HepG2 (cell line): Measurements from ENCODE around the gene KIAA1328. TPM values are rescaled to one million over a fixed set of nuclear protein-coding genes. Genes with fewer than 3 reads are reported as not detected.

ENCODE experiments used
- ATAC-seq: fragments of 200-7000 bp; cut with Tn5 transposase; 3 replicates; pipeline ENCODE4 v1.9.1; 2020; ENCODE audit warnings: mild to moderate bottlenecking, moderate library complexity
- BruUV-seq: library from RNA; stranded (reverse); fragments of 400-500 nt; replicated peaks from 2 replicates; lab custom pipeline; 2021; lab: Mats Ljungman, UMichigan
- CTCF ChIA-PET: fragments of 300-600 bp; formaldehyde crosslinking; extraction: SDS; loops from one replicate; lab custom pipeline; 2021; ENCODE audit warnings: low total read pairs, inconsistent platforms, low intra/inter-chr PET ratio; lab: Yijun Ruan, JAX
- POLR2A ChIA-PET: fragments of 350-600 bp; sonication (Branson Sonifier 250); formaldehyde crosslinking; loops from one replicate; lab custom pipeline; 2020; ENCODE audit warnings: antibody characterized with exemption, inconsistent platforms; lab: Yijun Ruan, JAX
- DNase-seq: peaks from one replicate; pipeline ENCODE4 v3.0.0-alpha.2; 2015; ENCODE audit warnings: low spot score
- FAIRE-seq: peaks from 3 replicates; lab custom pipeline; 2011; peaks lifted over from hg19 to GRCh38; lab: Jason Lieb, UNC
- H2AFZ ChIP-seq: one replicate; pipeline ENCODE4 v1.6.1; 2011; ENCODE audit warnings: low read length, inconsistent platforms
- H3K27ac ChIP-seq: fragments of 300-600 bp; 3 replicates; pipeline ENCODE4 v1.8.0; 2011; ENCODE audit warnings: mixed run types, mild to moderate bottlenecking, mixed read lengths, low read length, inconsistent platforms; ENCODE audit not compliant: insufficient read depth; ENCODE audit errors: extremely low read length
- H3K27me3 ChIP-seq, 2 experiments: fragments of 200-600 bp in 1 of 2; 2 replicates in 1 of 2; 3 replicates in 1 of 2; pipeline versions ENCODE4 v1.6.0 to v1.8.0; 2011; ENCODE audit warnings: low read length in 2 of 2, mild to moderate bottlenecking in 2 of 2, moderate library complexity in 2 of 2, inconsistent platforms in 1 of 2; ENCODE audit not compliant: insufficient read depth in 2 of 2, control insufficient read depth in 1 of 2
- H3K36me3 ChIP-seq, 2 experiments: fragments of 200-600 bp in 1 of 2; replicated peaks in 1 of 2; 2 replicates in 1 of 2; 3 replicates in 1 of 2; pipeline versions ENCODE4 v1.5.1 to v1.8.0; 2011; ENCODE audit warnings: low read length in 2 of 2, inconsistent platforms in 1 of 2; ENCODE audit not compliant: insufficient read depth in 2 of 2, control insufficient read depth in 1 of 2
- H3K4me1 ChIP-seq: 2 replicates; pipeline ENCODE4 v1.5.1; 2012; ENCODE audit warnings: low read length, inconsistent platforms; ENCODE audit not compliant: insufficient read depth
- H3K4me2 ChIP-seq: 2 replicates; pipeline ENCODE4 v1.6.0; 2011; ENCODE audit warnings: low read depth, low read length, inconsistent platforms
- H3K4me3 ChIP-seq, 3 experiments: fragments of 200-600 bp in 1 of 3; sonication (generic), shearing (Covaris generic) in 1 of 3; replicated peaks in 1 of 3; 2 replicates each; pipeline ENCODE4 v1.5.1; 2011 to 2016; ENCODE audit warnings: low read length in 3 of 3, inconsistent platforms in 2 of 3, low read depth in 2 of 3, mild to moderate bottlenecking in 2 of 3, control low read depth in 1 of 3, mixed read lengths in 1 of 3; ENCODE audit not compliant: insufficient read depth in 1 of 3
- H3K79me2 ChIP-seq: one replicate; pipeline ENCODE4 v1.6.1; 2011; ENCODE audit warnings: low read length, inconsistent platforms; ENCODE audit not compliant: insufficient read depth
- H3K9ac ChIP-seq: 2 replicates; pipeline ENCODE4 v1.6.0; 2011; ENCODE audit warnings: mild to moderate bottlenecking, low read depth, low read length, inconsistent platforms; ENCODE audit not compliant: insufficient read depth
- H3K9me3 ChIP-seq: 2 replicates; pipeline ENCODE4 v1.5.1; 2012; ENCODE audit warnings: mild to moderate bottlenecking, low read length
- H4K20me1 ChIP-seq: 2 replicates; pipeline ENCODE4 v1.6.0; 2011; ENCODE audit warnings: inconsistent platforms, mild to moderate bottlenecking, low read length, moderate library complexity; ENCODE audit not compliant: insufficient read depth
- BHLHE40 ChIP-seq: IDR thresholded peaks from 2 replicates; pipeline ENCODE4 v1.6.1; 2011; ENCODE audit warnings: low read length, improper control_type of control experiment
- CCDC6 ChIP-seq: sonication (generic); formaldehyde crosslinking; IDR thresholded peaks from 2 replicates; pipeline ENCODE4 v1.8.1; 2022; ENCODE audit warnings: mild to moderate bottlenecking, missing genetic modification reagents, moderate library complexity
- IRX3 ChIP-seq: sonication (generic); formaldehyde crosslinking; IDR thresholded peaks from 2 replicates; pipeline ENCODE4 v1.8.1; 2023; ENCODE audit warnings: mild to moderate bottlenecking, low read depth, missing genetic modification reagents, borderline replicate concordance
- ZNF256 ChIP-seq: sonication (generic); formaldehyde crosslinking; conservative IDR thresholded peaks from 2 replicates; pipeline ENCODE4 v1.4.0; 2020; ENCODE audit warnings: missing genetic modification reagents
- ZNF589 ChIP-seq: sonication (generic); formaldehyde crosslinking; conservative IDR thresholded peaks from 2 replicates; pipeline ENCODE4 v1.8.0; 2022; ENCODE audit warnings: mild to moderate bottlenecking, moderate library complexity, missing genetic modification reagents
- WGBS: methylation state at CpG from one replicate; pipeline ENCODE4 v1.1.6; 2017; ENCODE audit warnings: low lambda C conversion rate; 5-methylcytosine and 5-hydroxymethylcytosine counted together
- in situ Hi-C: cut with HindIII; loops from 2 replicates; pipeline ENCODE4 v1.10.0; 2017; ENCODE audit warnings: low pct_unique_long_range_greater_than_20kb; ENCODE audit not compliant: extremely low pct_ligation_motif_present
- intact Hi-C: fragments of 100-400 bp; cut with micrococcal nuclease; formaldehyde crosslinking; loops from one replicate; pipeline ENCODE4 v1.10.0; 2022; ENCODE audit not compliant: unreplicated experiment
- polyA plus RNA-seq, 8 experiments: library from polyadenylated mRNA; depleted of rRNA in 3 of 8; stranded (reverse) in 7 of 8; unstranded in 1 of 8; fragments of >200 nt; fragmentation: Illumina TruSeq in 4 of 8; extraction: Trizol in 4 of 8; gene quantifications; 2 replicates each; pipeline versions ENCODE4 v1.2.1 to v1.2.3, GENCODE V29; 2011 to 2016; ENCODE audit warnings: low read depth in 4 of 8, missing spikeins in 1 of 8, mixed read lengths in 1 of 8; ENCODE audit not compliant: insufficient read depth in 1 of 8
- total RNA-seq, 5 experiments: library from RNA; depleted of rRNA; stranded (reverse); fragments of >200 nt; fragmentation: Illumina TruSeq; extraction: Trizol; gene quantifications; 2 replicates each; pipeline ENCODE4 v1.2.3, GENCODE V29; 2016; ENCODE audit warnings: low read depth in 1 of 5
- TF ChIP-seq, protein P1 (sequence below): sonication (generic); formaldehyde crosslinking; IDR thresholded peaks from 2 replicates; pipeline ENCODE4 v1.5.0; 2020; ENCODE audit warnings: mild to moderate bottlenecking, missing genetic modification reagents, moderate library complexity
- TF ChIP-seq, protein P2 (sequence below): sonication (generic); formaldehyde crosslinking; IDR thresholded peaks from 2 replicates; pipeline ENCODE4 v1.5.0; 2020; ENCODE audit warnings: mild to moderate bottlenecking, missing genetic modification reagents
- TF ChIP-seq, protein P3 (sequence below): sonication (generic); formaldehyde crosslinking; IDR thresholded peaks from 2 replicates; pipeline ENCODE4 v1.4.0; 2020; ENCODE audit warnings: missing genetic modification reagents, borderline replicate concordance
- TF ChIP-seq, protein P4 (sequence below): sonication (generic); formaldehyde crosslinking; IDR thresholded peaks from 2 replicates; pipeline ENCODE4 v1.5.1; 2020; ENCODE audit warnings: missing genetic modification reagents, mild to moderate bottlenecking, borderline replicate concordance

Gene KIAA1328
- total and polyA plus RNA-seq, 2 of the 13 experiments (the other 11 are each of a cell fraction or from before 2014, with no cell fraction given): 4.1 to 6.0 TPM

DNA sequence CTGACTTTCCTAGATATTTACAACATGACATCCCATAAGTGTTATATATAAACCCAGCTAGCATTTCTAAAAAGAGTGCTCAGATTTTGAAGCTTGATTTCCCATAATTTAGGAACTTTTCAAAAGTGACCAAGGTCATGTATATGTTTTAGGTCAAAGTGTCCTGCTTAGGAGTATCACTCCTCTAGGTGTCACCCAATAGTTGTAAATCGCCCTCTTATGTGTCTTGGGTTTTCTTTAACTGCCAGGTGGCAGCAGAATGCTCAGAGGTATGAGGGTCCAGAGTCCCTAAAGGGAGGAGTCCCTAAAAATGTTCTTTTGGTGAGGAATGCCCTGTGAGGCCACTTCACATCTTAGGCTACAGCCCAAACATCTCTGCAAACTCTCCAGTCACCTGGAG lies 378.4 kb downstream of the KIAA1328 start:
- ATAC-seq (peak; percentile 41; the same call in 1 of the 3 replicates), DNase-seq (no peak), FAIRE-seq (no peak)
- in situ Hi-C loops: no loop called here
- no TSS peak for BruUV-seq
- Histone ChIP-seq H3K4me3 (no peak overlapping the region), H3K27ac (no peak overlapping the region), H3K4me1 (no peaks in the 10 kb centered on the region), H3K4me2 (no peak overlapping the region), H3K9ac (no peak overlapping the region), H2AFZ (no peak overlapping the region), H3K79me2 (no peaks in the 10 kb centered on the region), H3K27me3 (no peaks in the 10 kb centered on the region), H3K9me3 (peaks cover 10% of the 10 kb centered on the region; the same call in 1 of the 2 replicates), H4K20me1 (no peaks in the 10 kb centered on the region), H3K36me3 (no peaks in the 10 kb centered on the region)
- intact Hi-C loops: no loop called here
- 25% methylated on average over 1 of the region's 1 CpG for WGBS
- ChIA-PET POLR2A (no interaction called here), CTCF (no interaction called here)
- TF ChIP-seq, protein P1, sequence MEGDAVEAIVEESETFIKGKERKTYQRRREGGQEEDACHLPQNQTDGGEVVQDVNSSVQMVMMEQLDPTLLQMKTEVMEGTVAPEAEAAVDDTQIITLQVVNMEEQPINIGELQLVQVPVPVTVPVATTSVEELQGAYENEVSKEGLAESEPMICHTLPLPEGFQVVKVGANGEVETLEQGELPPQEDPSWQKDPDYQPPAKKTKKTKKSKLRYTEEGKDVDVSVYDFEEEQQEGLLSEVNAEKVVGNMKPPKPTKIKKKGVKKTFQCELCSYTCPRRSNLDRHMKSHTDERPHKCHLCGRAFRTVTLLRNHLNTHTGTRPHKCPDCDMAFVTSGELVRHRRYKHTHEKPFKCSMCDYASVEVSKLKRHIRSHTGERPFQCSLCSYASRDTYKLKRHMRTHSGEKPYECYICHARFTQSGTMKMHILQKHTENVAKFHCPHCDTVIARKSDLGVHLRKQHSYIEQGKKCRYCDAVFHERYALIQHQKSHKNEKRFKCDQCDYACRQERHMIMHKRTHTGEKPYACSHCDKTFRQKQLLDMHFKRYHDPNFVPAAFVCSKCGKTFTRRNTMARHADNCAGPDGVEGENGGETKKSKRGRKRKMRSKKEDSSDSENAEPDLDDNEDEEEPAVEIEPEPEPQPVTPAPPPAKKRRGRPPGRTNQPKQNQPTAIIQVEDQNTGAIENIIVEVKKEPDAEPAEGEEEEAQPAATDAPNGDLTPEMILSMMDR (CRISPR knock-in tag): peak; percentile 17; the same call in 1 of the 2 replicates
- TF ChIP-seq IRX3 (CRISPR knock-in tag): no peak

DNA sequence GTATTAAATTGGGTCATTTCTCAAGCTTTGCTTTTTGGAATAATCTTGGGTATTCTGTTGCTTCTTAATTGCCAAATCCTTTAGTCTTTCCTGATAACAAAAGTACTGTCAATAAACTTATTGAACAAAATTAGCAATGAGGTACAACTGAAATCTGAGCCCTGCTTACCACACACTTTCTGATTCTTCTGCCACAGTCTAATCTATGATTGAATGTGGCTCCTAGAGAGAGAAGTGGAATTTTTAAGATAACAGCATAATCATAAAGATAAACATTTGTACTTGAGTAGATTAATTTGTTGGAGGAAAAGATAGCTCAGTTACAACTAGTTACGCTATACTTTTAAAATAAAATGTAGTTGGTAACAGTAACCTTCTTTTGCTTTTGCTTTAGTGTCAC lies 381.9 kb downstream of the KIAA1328 start:
- no peaks in the 10 kb centered on the region for H3K27me3 ChIP-seq
- H3K36me3 ChIP-seq: no peaks in the 10 kb centered on the region
- CTCF ChIA-PET: no interaction called here
- H3K9ac ChIP-seq: no peak overlapping the region
- no peak overlapping the region for H3K4me2 ChIP-seq
- intact Hi-C loops (no loop called here), in situ Hi-C loops (no loop called here)
- H2AFZ ChIP-seq: no peak overlapping the region
- ATAC-seq (no peak), FAIRE-seq (no peak), DNase-seq (no peak)
- H3K4me1 ChIP-seq: no peaks in the 10 kb centered on the region
- H4K20me1 ChIP-seq: no peaks in the 10 kb centered on the region
- 91% methylated on average over 1 of the region's 1 CpG for WGBS
- no peaks in the 10 kb centered on the region for H3K9me3 ChIP-seq
- BruUV-seq: no TSS peak
- POLR2A ChIA-PET: no interaction called here
- H3K27ac ChIP-seq: no peak overlapping the region
- H3K4me3 ChIP-seq: no peak overlapping the region
- H3K79me2 ChIP-seq: no peaks in the 10 kb centered on the region
- TF ChIP-seq ZNF589 (CRISPR knock-in tag) (no peak), ZNF256 (CRISPR knock-in tag) (no peak), CCDC6 (CRISPR knock-in tag) (no peak), BHLHE40 (no peak)
- TF ChIP-seq, protein P2, sequence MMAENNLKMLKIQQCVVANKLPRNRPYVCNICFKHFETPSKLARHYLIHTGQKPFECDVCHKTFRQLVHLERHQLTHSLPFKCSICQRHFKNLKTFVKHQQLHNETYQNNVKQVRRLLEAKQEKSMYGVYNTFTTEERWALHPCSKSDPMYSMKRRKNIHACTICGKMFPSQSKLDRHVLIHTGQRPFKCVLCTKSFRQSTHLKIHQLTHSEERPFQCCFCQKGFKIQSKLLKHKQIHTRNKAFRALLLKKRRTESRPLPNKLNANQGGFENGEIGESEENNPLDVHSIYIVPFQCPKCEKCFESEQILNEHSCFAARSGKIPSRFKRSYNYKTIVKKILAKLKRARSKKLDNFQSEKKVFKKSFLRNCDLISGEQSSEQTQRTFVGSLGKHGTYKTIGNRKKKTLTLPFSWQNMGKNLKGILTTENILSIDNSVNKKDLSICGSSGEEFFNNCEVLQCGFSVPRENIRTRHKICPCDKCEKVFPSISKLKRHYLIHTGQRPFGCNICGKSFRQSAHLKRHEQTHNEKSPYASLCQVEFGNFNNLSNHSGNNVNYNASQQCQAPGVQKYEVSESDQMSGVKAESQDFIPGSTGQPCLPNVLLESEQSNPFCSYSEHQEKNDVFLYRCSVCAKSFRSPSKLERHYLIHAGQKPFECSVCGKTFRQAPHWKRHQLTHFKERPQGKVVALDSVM: no peak
- TF ChIP-seq, protein P3, sequence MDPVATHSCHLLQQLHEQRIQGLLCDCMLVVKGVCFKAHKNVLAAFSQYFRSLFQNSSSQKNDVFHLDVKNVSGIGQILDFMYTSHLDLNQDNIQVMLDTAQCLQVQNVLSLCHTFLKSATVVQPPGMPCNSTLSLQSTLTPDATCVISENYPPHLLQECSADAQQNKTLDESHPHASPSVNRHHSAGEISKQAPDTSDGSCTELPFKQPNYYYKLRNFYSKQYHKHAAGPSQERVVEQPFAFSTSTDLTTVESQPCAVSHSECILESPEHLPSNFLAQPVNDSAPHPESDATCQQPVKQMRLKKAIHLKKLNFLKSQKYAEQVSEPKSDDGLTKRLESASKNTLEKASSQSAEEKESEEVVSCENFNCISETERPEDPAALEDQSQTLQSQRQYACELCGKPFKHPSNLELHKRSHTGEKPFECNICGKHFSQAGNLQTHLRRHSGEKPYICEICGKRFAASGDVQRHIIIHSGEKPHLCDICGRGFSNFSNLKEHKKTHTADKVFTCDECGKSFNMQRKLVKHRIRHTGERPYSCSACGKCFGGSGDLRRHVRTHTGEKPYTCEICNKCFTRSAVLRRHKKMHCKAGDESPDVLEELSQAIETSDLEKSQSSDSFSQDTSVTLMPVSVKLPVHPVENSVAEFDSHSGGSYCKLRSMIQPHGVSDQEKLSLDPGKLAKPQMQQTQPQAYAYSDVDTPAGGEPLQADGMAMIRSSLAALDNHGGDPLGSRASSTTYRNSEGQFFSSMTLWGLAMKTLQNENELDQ: no peak
- TF ChIP-seq, protein P4, sequence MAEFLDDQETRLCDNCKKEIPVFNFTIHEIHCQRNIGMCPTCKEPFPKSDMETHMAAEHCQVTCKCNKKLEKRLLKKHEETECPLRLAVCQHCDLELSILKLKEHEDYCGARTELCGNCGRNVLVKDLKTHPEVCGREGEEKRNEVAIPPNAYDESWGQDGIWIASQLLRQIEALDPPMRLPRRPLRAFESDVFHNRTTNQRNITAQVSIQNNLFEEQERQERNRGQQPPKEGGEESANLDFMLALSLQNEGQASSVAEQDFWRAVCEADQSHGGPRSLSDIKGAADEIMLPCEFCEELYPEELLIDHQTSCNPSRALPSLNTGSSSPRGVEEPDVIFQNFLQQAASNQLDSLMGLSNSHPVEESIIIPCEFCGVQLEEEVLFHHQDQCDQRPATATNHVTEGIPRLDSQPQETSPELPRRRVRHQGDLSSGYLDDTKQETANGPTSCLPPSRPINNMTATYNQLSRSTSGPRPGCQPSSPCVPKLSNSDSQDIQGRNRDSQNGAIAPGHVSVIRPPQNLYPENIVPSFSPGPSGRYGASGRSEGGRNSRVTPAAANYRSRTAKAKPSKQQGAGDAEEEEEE (CRISPR knock-in tag): no peak
